WERI-Rb-1 (cell line): ENCODE data around the gene YES1.

ENCODE experiments used
- DNase-seq: peaks from one replicate; pipeline ENCODE4 v3.0.0-alpha.2; 2020
- H3K27ac ChIP-seq: fragments of 250-450 bp; sonication (Bioruptor Pico); 2 replicates; pipeline ENCODE4 v1.5.1; 2020; ENCODE audit warnings: mild to moderate bottlenecking, moderate library complexity
- H3K27me3 ChIP-seq: fragments of 250-450 bp; sonication (Bioruptor Pico); 2 replicates; pipeline ENCODE4 v1.5.1; 2021; ENCODE audit warnings: mild to moderate bottlenecking, low read depth, moderate library complexity; ENCODE audit not compliant: insufficient read depth, severe bottlenecking
- H3K36me3 ChIP-seq: fragments of 250-450 bp; sonication (Bioruptor Pico); 2 replicates; pipeline ENCODE4 v1.5.1; 2020; ENCODE audit warnings: mild to moderate bottlenecking, moderate library complexity
- H3K4me3 ChIP-seq: 2 replicates; pipeline ENCODE4 v1.5.1; 2011; ENCODE audit warnings: low read depth, mild to moderate bottlenecking, control low read depth, low read length
- H3K9me3 ChIP-seq: fragments of 250-450 bp; sonication (Bioruptor Pico); 2 replicates; pipeline ENCODE4 v1.5.1; 2021; ENCODE audit warnings: mild to moderate bottlenecking, moderate library complexity; ENCODE audit not compliant: severe bottlenecking
- TF ChIP-seq, protein P1 (sequence below): IDR thresholded peaks from 2 replicates; pipeline ENCODE4 v1.5.1; 2011; ENCODE audit warnings: low read depth, mild to moderate bottlenecking, control low read depth, inconsistent platforms, low read length

YES1 gene

DNA sequence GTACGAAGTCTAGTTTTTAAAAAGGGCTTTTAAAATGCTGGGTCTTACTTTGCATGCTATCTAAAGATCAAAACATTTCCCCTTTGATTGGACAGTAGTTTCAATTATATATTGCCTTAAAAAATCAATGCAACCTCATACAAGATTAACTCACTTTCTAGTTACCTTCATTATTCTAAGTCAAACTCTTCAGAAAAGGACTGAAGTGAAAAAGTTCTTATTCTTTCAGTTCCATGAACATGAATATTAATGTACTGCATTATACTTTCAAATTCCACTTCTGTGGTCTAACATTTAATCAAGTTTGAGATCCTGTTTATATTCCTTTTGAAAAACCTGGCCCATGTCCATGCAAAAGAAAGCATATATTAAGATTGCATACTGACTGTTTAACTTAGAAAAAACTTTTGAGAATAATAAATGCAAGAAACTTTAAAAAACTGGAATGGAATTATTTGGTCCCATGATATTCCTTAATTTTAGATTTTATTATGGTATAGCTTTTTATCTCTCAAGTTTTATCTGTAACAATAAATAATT, 88.4 kb downstream of the YES1 start:
- H3K36me3 ChIP-seq, result no peaks in the 10 kb centered on the region
- DNase-seq, result no peak
- TF ChIP-seq, protein P1, sequence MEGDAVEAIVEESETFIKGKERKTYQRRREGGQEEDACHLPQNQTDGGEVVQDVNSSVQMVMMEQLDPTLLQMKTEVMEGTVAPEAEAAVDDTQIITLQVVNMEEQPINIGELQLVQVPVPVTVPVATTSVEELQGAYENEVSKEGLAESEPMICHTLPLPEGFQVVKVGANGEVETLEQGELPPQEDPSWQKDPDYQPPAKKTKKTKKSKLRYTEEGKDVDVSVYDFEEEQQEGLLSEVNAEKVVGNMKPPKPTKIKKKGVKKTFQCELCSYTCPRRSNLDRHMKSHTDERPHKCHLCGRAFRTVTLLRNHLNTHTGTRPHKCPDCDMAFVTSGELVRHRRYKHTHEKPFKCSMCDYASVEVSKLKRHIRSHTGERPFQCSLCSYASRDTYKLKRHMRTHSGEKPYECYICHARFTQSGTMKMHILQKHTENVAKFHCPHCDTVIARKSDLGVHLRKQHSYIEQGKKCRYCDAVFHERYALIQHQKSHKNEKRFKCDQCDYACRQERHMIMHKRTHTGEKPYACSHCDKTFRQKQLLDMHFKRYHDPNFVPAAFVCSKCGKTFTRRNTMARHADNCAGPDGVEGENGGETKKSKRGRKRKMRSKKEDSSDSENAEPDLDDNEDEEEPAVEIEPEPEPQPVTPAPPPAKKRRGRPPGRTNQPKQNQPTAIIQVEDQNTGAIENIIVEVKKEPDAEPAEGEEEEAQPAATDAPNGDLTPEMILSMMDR, result no peak
- H3K4me3 ChIP-seq, result no peak overlapping the region
- H3K27ac ChIP-seq, result no peak overlapping the region
- no peaks in the 10 kb centered on the region for H3K27me3 ChIP-seq
- H3K9me3 ChIP-seq, result no peaks in the 10 kb centered on the region

DNA sequence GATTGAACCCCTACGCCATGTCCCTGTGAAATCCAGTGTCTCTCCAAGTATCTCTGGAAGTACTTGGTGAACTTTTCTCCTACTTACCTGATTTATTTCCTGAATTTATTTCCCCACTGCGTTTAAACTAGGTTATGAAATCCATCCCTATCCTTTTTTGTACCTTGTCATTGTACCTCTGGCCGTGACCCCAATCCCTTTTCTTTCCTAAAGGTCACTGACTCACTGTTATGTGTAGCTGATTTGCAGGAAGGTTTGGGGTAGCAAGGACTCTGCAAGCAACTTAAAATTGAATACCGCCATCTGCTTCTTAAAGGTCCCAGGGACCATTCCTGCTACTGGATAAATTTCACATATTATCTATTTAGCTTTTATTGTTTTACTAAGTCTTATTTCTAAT, 95.0 kb downstream of the YES1 start:
- Histone ChIP-seq H3K27ac (no peak overlapping the region), H3K36me3 (no peaks in the 10 kb centered on the region), H3K4me3 (no peak overlapping the region), H3K27me3 (no peaks in the 10 kb centered on the region), H3K9me3 (peaks cover 5% of the 10 kb centered on the region)
- no peak for DNase-seq
- TF ChIP-seq, protein P1, result no peak

- Histone ChIP-seq H3K9me3 (peaks cover 5% of the 10 kb centered on the region), H3K27me3 (no peaks in the 10 kb centered on the region), H3K36me3 (no peaks in the 10 kb centered on the region), H3K27ac (no peak overlapping the region), H3K4me3 (no peak overlapping the region)
- TF ChIP-seq, protein P1, result no peak
- DNase-seq, result no peak
Measured at GRCh38 chr18:715626-716025, 96.4 kb downstream of the YES1 start.

GRCh38 chr18:713135-713490, 98.9 kb downstream of the YES1 start:
- H3K27me3 ChIP-seq, result no peaks in the 10 kb centered on the region
- H3K27ac ChIP-seq, result no peak overlapping the region
- DNase-seq, result no peak
- TF ChIP-seq, protein P1, result no peak
- no peak overlapping the region for H3K4me3 ChIP-seq
- peaks cover 8% of the 10 kb centered on the region for H3K36me3 ChIP-seq
- H3K9me3 ChIP-seq, result peaks cover 5% of the 10 kb centered on the region

- no peaks in the 10 kb centered on the region for H3K27me3 ChIP-seq
- TF ChIP-seq, protein P1, result peak; percentile 79
- H3K9me3 ChIP-seq, result peaks cover 5% of the 10 kb centered on the region
- H3K36me3 ChIP-seq, result peaks cover 9% of the 10 kb centered on the region
- peak within 1 kb of the TSS; percentile 77 for H3K27ac ChIP-seq
- H3K4me3 ChIP-seq, result peak within 1 kb of the TSS; percentile 97
- DNase-seq, result peak; percentile 85
Measured at GRCh38 chr18:712401-713134, 99.5 kb downstream of the YES1 start, which contains the start of gene ENOSF1. Gene ENOSF1, minus strand, starts transcription at chr18:712630. Its CDS starts 43 bp downstream, at chr18:712587.
